Osteoblast (primary cell): Measurements from ENCODE around the gene SLC1A3. TPM values are rescaled to one million over a fixed set of nuclear protein-coding genes. Genes with fewer than 3 reads are reported as not detected.
"Not testable (repeated sequence)": the region's sequence is repeated elsewhere in the genome, so short reads cannot be mapped to it uniquely, and the experiment has no call there.

Experiments
- DNase-seq: peaks from one replicate; pipeline ENCODE4 v3.0.0; 2011; ENCODE audit warnings: low spot score, mixed read lengths; ENCODE audit not compliant: insufficient read length; ENCODE audit errors: missing footprints
- H2AFZ ChIP-seq: 2 replicates; pipeline ENCODE4 v1.6.0; 2011; ENCODE audit warnings: mild to moderate bottlenecking, low read length
- H3K27ac ChIP-seq: 2 replicates; pipeline ENCODE4 v1.5.1; 2011; ENCODE audit warnings: mild to moderate bottlenecking, low read depth, low read length, moderate library complexity
- H3K27me3 ChIP-seq: 2 replicates; pipeline ENCODE4 v1.6.0; 2012; ENCODE audit warnings: mild to moderate bottlenecking, control low read depth, inconsistent platforms, low read length, moderate library complexity; ENCODE audit not compliant: insufficient read depth
- H3K36me3 ChIP-seq: 2 replicates; pipeline ENCODE4 v1.5.1; 2011; ENCODE audit warnings: mild to moderate bottlenecking, low read length, control low read depth, moderate library complexity; ENCODE audit not compliant: insufficient read depth
- H3K4me1 ChIP-seq: 2 replicates; pipeline ENCODE4 v1.5.1; 2011; ENCODE audit warnings: mild to moderate bottlenecking, low read length, control low read depth, moderate library complexity; ENCODE audit not compliant: insufficient read depth
- H3K4me2 ChIP-seq: 2 replicates; pipeline ENCODE4 v1.6.0; 2011; ENCODE audit warnings: mild to moderate bottlenecking, low read length; ENCODE audit not compliant: insufficient read depth
- H3K4me3 ChIP-seq: fragments of 200-600 bp; sonication (generic); 3 replicates; pipeline ENCODE4 v1.5.1; 2012; ENCODE audit warnings: mild to moderate bottlenecking, low read length, inconsistent platforms; ENCODE audit not compliant: insufficient read depth
- H3K79me2 ChIP-seq: 2 replicates; pipeline ENCODE4 v1.6.0; 2012; ENCODE audit warnings: mild to moderate bottlenecking, low read length, control low read depth, inconsistent platforms; ENCODE audit not compliant: insufficient read depth
- H3K9me3 ChIP-seq: 2 replicates; pipeline ENCODE4 v1.5.1; 2011; ENCODE audit warnings: low read depth, low read length, control low read depth
- H4K20me1 ChIP-seq: 2 replicates; pipeline ENCODE4 v1.6.0; 2012; ENCODE audit warnings: mild to moderate bottlenecking, low read length, control low read depth; ENCODE audit not compliant: insufficient read depth
- CTCF ChIP-seq: IDR thresholded peaks from 2 replicates; pipeline ENCODE4 v1.5.1; 2011; ENCODE audit warnings: mild to moderate bottlenecking, low read depth, low read length, moderate library complexity; ENCODE audit errors: extremely low read depth
- total RNA-seq: library from RNA; depleted of rRNA; stranded (reverse); fragments of >200 nt; gene quantifications from 2 replicates; pipeline ENCODE4 v1.2.3, GENCODE V29; 2012

SLC1A3 gene
- total RNA-seq, 1 donor = 45.2 TPM

DNA sequence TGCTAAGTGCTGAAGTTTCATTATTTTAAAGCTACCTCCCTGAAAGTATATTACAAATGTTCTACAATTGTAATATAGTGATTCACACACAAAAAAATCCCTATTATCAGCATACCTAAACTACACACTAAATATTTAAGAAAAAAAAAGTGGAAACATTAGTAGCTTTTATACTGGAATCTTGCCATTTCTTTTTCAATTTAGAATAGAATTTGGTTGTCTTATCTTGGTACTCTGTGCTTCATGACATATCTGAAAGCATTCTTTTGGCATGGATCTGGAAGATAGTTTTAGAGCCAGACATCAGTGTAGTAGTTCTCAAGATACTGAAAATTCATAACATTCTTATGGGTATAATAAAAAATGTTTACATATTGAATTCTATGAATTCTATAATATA lies 35.0 kb downstream of the SLC1A3 start:
- H2AFZ ChIP-seq = no peak overlapping the region
- no peaks in the 10 kb centered on the region for H3K36me3 ChIP-seq
- no peak overlapping the region for H3K27ac ChIP-seq
- H3K9me3 ChIP-seq = no peaks in the 10 kb centered on the region
- H3K27me3 ChIP-seq = no peaks in the 10 kb centered on the region
- H3K79me2 ChIP-seq = no peaks in the 10 kb centered on the region
- no peak for DNase-seq
- no peak for TF ChIP-seq CTCF
- H4K20me1 ChIP-seq = no peaks in the 10 kb centered on the region
- no peak overlapping the region for H3K4me2 ChIP-seq
- no peak overlapping the region for H3K4me3 ChIP-seq
- peaks cover 17% of the 10 kb centered on the region for H3K4me1 ChIP-seq

DNA sequence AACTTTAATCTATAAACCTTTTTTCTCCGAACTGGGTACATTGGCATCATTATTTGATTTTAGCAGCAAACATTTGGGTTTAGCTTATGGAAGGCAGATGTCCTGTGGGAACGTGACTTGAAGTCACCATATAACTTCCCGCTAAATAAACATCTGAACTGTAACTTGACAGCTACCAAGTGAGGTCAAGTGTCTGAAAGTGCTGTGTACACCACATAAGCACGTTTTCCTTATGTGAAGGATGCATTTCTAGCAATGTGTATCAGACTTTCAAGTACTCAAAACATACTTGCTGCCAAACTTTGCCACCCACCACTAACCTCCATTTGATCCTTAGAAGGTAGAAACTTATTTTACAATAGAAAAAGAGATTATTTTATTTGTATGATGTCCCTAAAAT lies 35.7 kb downstream of the SLC1A3 start:
- Histone ChIP-seq H3K27me3 (no peaks in the 10 kb centered on the region), H4K20me1 (no peaks in the 10 kb centered on the region), H3K4me1 (peaks cover 23% of the 10 kb centered on the region), H3K36me3 (no peaks in the 10 kb centered on the region), H3K4me3 (no peak overlapping the region), H3K9me3 (no peaks in the 10 kb centered on the region), H3K4me2 (no peak overlapping the region), H3K79me2 (no peaks in the 10 kb centered on the region), H2AFZ (no peak overlapping the region), H3K27ac (no peak overlapping the region)
- no peak for DNase-seq
- TF ChIP-seq CTCF = no peak

DNA sequence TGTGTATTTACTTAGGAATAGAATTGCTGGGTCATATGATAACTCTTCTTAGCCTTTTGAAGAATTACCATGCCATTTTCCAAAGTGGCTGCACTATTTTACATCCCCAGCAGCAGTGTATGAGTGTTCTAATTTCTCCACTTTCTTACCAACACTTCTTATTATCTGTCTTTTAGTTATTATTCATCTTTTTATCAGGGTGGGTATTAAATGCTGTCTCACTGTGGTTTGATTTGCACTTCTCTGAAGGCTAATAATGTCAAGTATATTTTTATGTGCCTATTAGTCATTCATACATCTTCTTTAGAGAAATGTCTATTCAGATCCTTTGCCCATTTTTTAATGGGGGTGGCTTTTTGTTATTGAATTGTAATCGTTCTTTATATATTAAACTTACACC lies 36.8 kb downstream of the SLC1A3 start:
- no peaks in the 10 kb centered on the region for H3K79me2 ChIP-seq
- no peak overlapping the region for H2AFZ ChIP-seq
- H3K27me3 ChIP-seq = no peaks in the 10 kb centered on the region
- H3K4me1 ChIP-seq = peaks cover 28% of the 10 kb centered on the region
- H3K36me3 ChIP-seq = no peaks in the 10 kb centered on the region
- no peaks in the 10 kb centered on the region for H4K20me1 ChIP-seq
- H3K9me3 ChIP-seq = no peaks in the 10 kb centered on the region
- no peak overlapping the region for H3K4me2 ChIP-seq
- H3K4me3 ChIP-seq = no peak overlapping the region
- H3K27ac ChIP-seq = no peak overlapping the region
- DNase-seq = no peak
- no peak for TF ChIP-seq CTCF

GRCh38 chr5:36643841-36644240 lies 37.4 kb downstream of the SLC1A3 start:
- not testable (repeated sequence) for H3K36me3 ChIP-seq, H3K79me2 ChIP-seq, DNase-seq, H3K27me3 ChIP-seq, H3K4me3 ChIP-seq, H4K20me1 ChIP-seq, H2AFZ ChIP-seq, H3K27ac ChIP-seq, H3K4me2 ChIP-seq, H3K9me3 ChIP-seq
- peaks cover 28% of the 10 kb centered on the region for H3K4me1 ChIP-seq
